Motor neuron (in vitro differentiated cells): Measurements from ENCODE around the gene CTNNA3. TPM values are rescaled to one million over a fixed set of nuclear protein-coding genes. Genes with fewer than 3 reads are reported as not detected.

Experiments
- ATAC-seq, 8 experiments: fragments of 200-7000 bp; cut with Tn5 transposase; replicated peaks in 6 of 8; 2 replicates each; pipeline ENCODE4 v1.8.0; 2021; ENCODE audit warnings: mild to moderate bottlenecking in 8 of 8, moderate library complexity in 8 of 8
- H3K27ac ChIP-seq, 2 donors: fragments of 250-450 bp; sonication (Bioruptor Pico); 2 replicates each; pipeline ENCODE4 v1.9.0; 2021; ENCODE audit warnings: antibody characterized with exemption in 2 of 2, mild to moderate bottlenecking in 2 of 2, moderate library complexity in 1 of 2
- H3K4me1 ChIP-seq, 2 donors: fragments of 250-450 bp; sonication (Bioruptor Pico); replicated peaks in 1 of 2; 2 replicates each; pipeline ENCODE4 v1.6.1; 2021; ENCODE audit warnings: antibody characterized with exemption in 2 of 2, mild to moderate bottlenecking in 2 of 2, moderate library complexity in 1 of 2
- H3K4me3 ChIP-seq, 5 donors: fragments of 250-450 bp; sonication (Bioruptor Pico); 2 replicates each; pipeline ENCODE4 v1.9.0; 2021; ENCODE audit warnings: antibody characterized with exemption in 5 of 5, mild to moderate bottlenecking in 5 of 5, moderate library complexity in 4 of 5
- WGBS, 10 experiments: fragments of 450-650 bp; shearing (Covaris generic); methylation state at CpG; one replicate each; pipeline ENCODE4 v1.0.0; 2022; 5-methylcytosine and 5-hydroxymethylcytosine counted together
- in situ Hi-C, 9 experiments: fragments of 400-800 bp; cut with MboI; loops; one replicate each; pipeline ENCODE4 v1.15.0; 2021; ENCODE audit warnings: low sequenced_read_pairs in 9 of 9, low pct_unique_long_range_greater_than_20kb in 2 of 9; ENCODE audit not compliant: unreplicated experiment in 9 of 9
- total RNA-seq, 8 experiments: library from RNA; unstranded; fragments of 300-600 nt; gene quantifications; 2 replicates each; pipeline versions ENCODE4 v1.2.3 to v1.2.4, GENCODE V29; 2022

CTNNA3 gene
- total RNA-seq, 8 experiments from 2014 or later, result 0.05 to 4.6 (median 0.48) TPM

GRCh38 chr10:66782776-66783175 is 913.2 kb downstream of the CTNNA3 start:
- Histone ChIP-seq H3K27ac (no peak overlapping the region), H3K4me3 (no peak overlapping the region), H3K4me1 (peaks cover 5 to 14% of the 10 kb centered on the region in 2 donors)
- no peak for ATAC-seq
- 22 to 100% (median 71%) methylated on average over 1 of the region's 1 CpG; no CpG with 5 or more reads in 3 of the 10 experiments for WGBS, 10 experiments
- in situ Hi-C loops, result no loop called here

- Histone ChIP-seq H3K27ac (no peak overlapping the region), H3K4me1 (peaks cover 10 to 16% of the 10 kb centered on the region in 2 donors), H3K4me3 (no peak overlapping the region)
- in situ Hi-C loops, result no loop called here
- no peak for ATAC-seq
Measured at GRCh38 chr10:66782144-66782543, 913.9 kb downstream of the CTNNA3 start.

- peaks cover 10 to 17% of the 10 kb centered on the region in 2 donors for H3K4me1 ChIP-seq
- H3K4me3 ChIP-seq, result no peak overlapping the region
- in situ Hi-C loops, result no loop called here
- WGBS, 10 experiments, result 18 to 100% (median 85%) methylated on average over 1 to 3 of the region's 3 CpGs; no CpG with 5 or more reads in 1 of the 10 experiments
- H3K27ac ChIP-seq, result no peak overlapping the region
- no peak for ATAC-seq
Measured at GRCh38 chr10:66780796-66781195, 915.2 kb downstream of the CTNNA3 start.

GRCh38 chr10:66778351-66778750 is 917.6 kb downstream of the CTNNA3 start:
- Histone ChIP-seq H3K4me1 (peaks cover 10 to 17% of the 10 kb centered on the region in 2 donors), H3K4me3 (no peak overlapping the region), H3K27ac (no peak overlapping the region)
- 0 to 93% (median 61%) methylated on average over 1 to 4 of the region's 4 CpGs; no CpG with 5 or more reads in 1 of the 10 experiments for WGBS, 10 experiments
- in situ Hi-C loops, result no loop called here
- ATAC-seq, result peak in 5 of 8 experiments; percentile 19 to 42 (median 26)

- Histone ChIP-seq H3K4me1 (peaks cover 10 to 17% of the 10 kb centered on the region in 2 donors), H3K4me3 (no peak overlapping the region), H3K27ac (no peak overlapping the region)
- 0 to 100% (median 70%) methylated on average over 1 to 2 of the region's 2 CpGs; no CpG with 5 or more reads in 5 of the 10 experiments for WGBS, 10 experiments
- ATAC-seq, result peak in 5 of 8 experiments; percentile 36 to 67 (median 49)
- in situ Hi-C loops, result no loop called here
Measured at GRCh38 chr10:66777665-66778064, 918.3 kb downstream of the CTNNA3 start.

- no peak for ATAC-seq
- Histone ChIP-seq H3K27ac (no peak overlapping the region), H3K4me1 (peaks cover 9 to 14% of the 10 kb centered on the region in 2 donors), H3K4me3 (no peak overlapping the region)
- in situ Hi-C loops, result no loop called here
- 7 to 100% (median 85%) methylated on average over 1 to 6 of the region's 7 CpGs; no CpG with 5 or more reads in 2 of the 10 experiments for WGBS, 10 experiments
Measured at GRCh38 chr10:66773472-66773817, 922.5 kb downstream of the CTNNA3 start.

GRCh38 chr10:66772548-66773471 is 923.2 kb downstream of the CTNNA3 start:
- in situ Hi-C loops, result no loop called here
- Histone ChIP-seq H3K27ac (no peak overlapping the region), H3K4me3 (no peak overlapping the region), H3K4me1 (peaks cover 5 to 8% of the 10 kb centered on the region in 2 donors)
- no peak for ATAC-seq
- 18 to 100% (median 93%) methylated on average over 1 to 4 of the region's 4 CpGs for WGBS, 10 experiments

- 0 to 33% (median 0%) methylated on average over 1 to 2 of the region's 2 CpGs; no CpG with 5 or more reads in 3 of the 10 experiments for WGBS, 10 experiments
- ATAC-seq, result no peak
- H3K4me3 ChIP-seq, result no peak overlapping the region
- no peak overlapping the region for H3K27ac ChIP-seq
- in situ Hi-C loops, result no loop called here
- H3K4me1 ChIP-seq, result no peaks in the 10 kb centered on the region
Measured at GRCh38 chr10:66767707-66768106, 928.3 kb downstream of the CTNNA3 start.

GRCh38 chr10:66762218-66762729 is 933.7 kb downstream of the CTNNA3 start:
- Histone ChIP-seq H3K4me3 (no peak overlapping the region), H3K27ac (no peak overlapping the region), H3K4me1 (no peaks in the 10 kb centered on the region)
- ATAC-seq, result no peak
- 6 to 100% (median 74%) methylated on average over 1 to 4 of the region's 4 CpGs for WGBS, 10 experiments
- in situ Hi-C loops, result no loop called here

GRCh38 chr10:66760941-66761340 is 935.1 kb downstream of the CTNNA3 start:
- in situ Hi-C loops, result no loop called here

GRCh38 chr10:66755474-66755873 is 940.5 kb downstream of the CTNNA3 start:
- ATAC-seq, result no peak
- 3 to 97% (median 79%) methylated on average over 2 to 3 of the region's 3 CpGs; no CpG with 5 or more reads in 1 of the 10 experiments for WGBS, 10 experiments
- in situ Hi-C loops, result no loop called here
- H3K4me1 ChIP-seq, result peaks cover 0 to 3% of the 10 kb centered on the region in 2 donors
- H3K27ac ChIP-seq, result no peak overlapping the region
- no peak overlapping the region for H3K4me3 ChIP-seq

More at GRCh38 chr10:66760941-66761340, 935.1 kb downstream of the CTNNA3 start:
- WGBS, 10 experiments, result 0 to 100% (median 85%) methylated on average over 1 of the region's 1 CpG; no CpG with 5 or more reads in 3 of the 10 experiments
- Histone ChIP-seq H3K4me1 (peaks cover 0 to 3% of the 10 kb centered on the region in 2 donors), H3K4me3 (no peak overlapping the region), H3K27ac (no peak overlapping the region)
- no peak for ATAC-seq

GRCh38 chr10:66752714-66753113 is 943.3 kb downstream of the CTNNA3 start:
- 71 to 89% (median 80%) methylated on average over 1 of the region's 1 CpG; no CpG with 5 or more reads in 5 of the 10 experiments for WGBS, 10 experiments
- Histone ChIP-seq H3K4me3 (no peak overlapping the region), H3K4me1 (peaks cover 0 to 7% of the 10 kb centered on the region in 2 donors), H3K27ac (no peak overlapping the region)
- no peak for ATAC-seq
- in situ Hi-C loops, result no loop called here

- Histone ChIP-seq H3K4me1 (peaks cover 0 to 14% of the 10 kb centered on the region in 2 donors), H3K27ac (no peak overlapping the region), H3K4me3 (no peak overlapping the region)
- in situ Hi-C loops, result no loop called here
- no peak for ATAC-seq
- WGBS, 10 experiments, result 40 to 100% (median 100%) methylated on average over 1 of the region's 1 CpG; no CpG with 5 or more reads in 3 of the 10 experiments
Measured at GRCh38 chr10:66748217-66748616, 947.8 kb downstream of the CTNNA3 start.
